Astrocyte (in vitro differentiated cells and primary cell): Measurements from ENCODE around the gene CHCHD3. TPM values are rescaled to one million over a fixed set of nuclear protein-coding genes. Genes with fewer than 3 reads are reported as not detected.

Experiments used
- DNase-seq: peaks from one replicate; pipeline ENCODE4 v3.0.0-alpha.2; 2010; ENCODE audit warnings: low read depth
- FAIRE-seq: peaks from 2 replicates; lab custom pipeline; 2011; peaks lifted over from hg19 to GRCh38; lab: Jason Lieb, UNC
- H2AFZ ChIP-seq: 2 replicates; pipeline ENCODE4 v1.6.0; 2012; ENCODE audit warnings: low read depth, low read length, inconsistent platforms
- H3K27ac ChIP-seq: 2 replicates; pipeline ENCODE4 v1.5.1; 2011; ENCODE audit warnings: low read depth, low read length, inconsistent platforms
- H3K27me3 ChIP-seq: 2 replicates; pipeline ENCODE4 v1.6.0; 2011; ENCODE audit warnings: low read length, inconsistent platforms; ENCODE audit not compliant: insufficient read depth
- H3K36me3 ChIP-seq: 2 replicates; pipeline ENCODE4 v1.5.1; 2011; ENCODE audit warnings: low read length, inconsistent platforms; ENCODE audit not compliant: insufficient read depth
- H3K4me1 ChIP-seq: 2 replicates; pipeline ENCODE4 v1.5.1; 2011; ENCODE audit warnings: low read length, inconsistent platforms; ENCODE audit not compliant: insufficient read depth
- H3K4me2 ChIP-seq: 2 replicates; pipeline ENCODE4 v1.6.0; 2012; ENCODE audit warnings: low read length, inconsistent platforms
- H3K4me3 ChIP-seq: 2 replicates; pipeline ENCODE4 v1.5.1; 2011; ENCODE audit warnings: low read depth, mild to moderate bottlenecking, low read length, inconsistent platforms; ENCODE audit not compliant: insufficient read depth
- H3K79me2 ChIP-seq: 2 replicates; pipeline ENCODE4 v1.6.0; 2012; ENCODE audit warnings: mild to moderate bottlenecking, low read length, inconsistent platforms; ENCODE audit not compliant: insufficient read depth
- H3K9ac ChIP-seq: 2 replicates; pipeline ENCODE4 v1.6.0; 2012; ENCODE audit warnings: mild to moderate bottlenecking, low read length, inconsistent platforms
- H3K9me3 ChIP-seq: 2 replicates; pipeline ENCODE4 v1.5.1; 2012; ENCODE audit warnings: low read depth, mild to moderate bottlenecking, low read length, inconsistent platforms; ENCODE audit not compliant: insufficient read depth
- H4K20me1 ChIP-seq: 2 replicates; pipeline ENCODE4 v1.6.0; 2012; ENCODE audit warnings: low read length, inconsistent platforms; ENCODE audit not compliant: insufficient read depth
- H3K27ac Mint-ChIP-seq: one replicate; pipeline ENCODE4 v1.8.0; 2021; ENCODE audit warnings: mild to moderate bottlenecking, mixed read lengths; ENCODE audit not compliant: unreplicated experiment
- H3K27me3 Mint-ChIP-seq: one replicate; pipeline ENCODE4 v1.8.0; 2021; ENCODE audit warnings: low read depth, mixed read lengths; ENCODE audit not compliant: unreplicated experiment
- H3K36me3 Mint-ChIP-seq: one replicate; pipeline ENCODE4 v1.8.0; 2021; ENCODE audit warnings: low read depth, mixed read lengths; ENCODE audit not compliant: unreplicated experiment
- H3K4me1 Mint-ChIP-seq: one replicate; pipeline ENCODE4 v1.8.0; 2021; ENCODE audit warnings: low read depth, mixed read lengths; ENCODE audit not compliant: unreplicated experiment
- H3K4me3 Mint-ChIP-seq: one replicate; pipeline ENCODE4 v1.8.0; 2021; ENCODE audit warnings: mild to moderate bottlenecking, moderate library complexity, mixed read lengths; ENCODE audit not compliant: unreplicated experiment
- H3K9me3 Mint-ChIP-seq: one replicate; pipeline ENCODE4 v1.8.0; 2021; ENCODE audit warnings: mild to moderate bottlenecking, mixed read lengths; ENCODE audit not compliant: unreplicated experiment
- CTCF ChIP-seq: IDR thresholded peaks from 2 replicates; pipeline ENCODE4 v1.5.1; 2011; ENCODE audit warnings: low read depth, mild to moderate bottlenecking, inconsistent platforms, low read length, moderate library complexity; ENCODE audit not compliant: insufficient read depth
- EZH2 ChIP-seq: IDR thresholded peaks from 2 replicates; pipeline ENCODE4 v1.6.1; 2012; ENCODE audit warnings: mild to moderate bottlenecking, low read length, inconsistent platforms; ENCODE audit not compliant: insufficient read depth
- total RNA-seq: library from RNA; stranded (reverse); gene quantifications from 2 replicates; pipeline ENCODE4 v1.2.1, GENCODE V29; 2021

The CHCHD3 gene
- total RNA-seq, 1 donor from 2014 or later: 63.1 TPM

- H4K20me1 ChIP-seq: no peaks in the 10 kb centered on the region
- peaks cover 17% of the 10 kb centered on the region for H3K27me3 Mint-ChIP-seq
- no peak overlapping the region for H3K9ac ChIP-seq
- no peak overlapping the region for H3K4me3 ChIP-seq
- H3K4me1 ChIP-seq: no peaks in the 10 kb centered on the region
- H3K9me3 ChIP-seq: no peaks in the 10 kb centered on the region
- no peaks in the 10 kb centered on the region for H3K4me1 Mint-ChIP-seq
- DNase-seq (no peak), FAIRE-seq (no peak)
- no peak overlapping the region for H3K27ac Mint-ChIP-seq
- H2AFZ ChIP-seq: no peak overlapping the region
- H3K27me3 ChIP-seq: peaks cover 3% of the 10 kb centered on the region
- no peak overlapping the region for H3K27ac ChIP-seq
- no peaks in the 10 kb centered on the region for H3K36me3 Mint-ChIP-seq
- no peak overlapping the region for H3K4me3 Mint-ChIP-seq
- TF ChIP-seq EZH2: no peak
- TF ChIP-seq CTCF: no peak
- no peaks in the 10 kb centered on the region for H3K36me3 ChIP-seq
- no peaks in the 10 kb centered on the region for H3K79me2 ChIP-seq
- no peak overlapping the region for H3K4me2 ChIP-seq
- H3K9me3 Mint-ChIP-seq: no peaks in the 10 kb centered on the region
These were observed 36.4 kb upstream of the CHCHD3 start for GRCh38 chr7:133118261-133118660.

- peaks cover 20% of the 10 kb centered on the region for H3K27me3 Mint-ChIP-seq
These were observed 35.6 kb upstream of the CHCHD3 start for GRCh38 chr7:133117452-133117851.

More at GRCh38 chr7:133117452-133117851, 35.6 kb upstream of the CHCHD3 start:
- H3K4me1 Mint-ChIP-seq: no peaks in the 10 kb centered on the region
- TF ChIP-seq EZH2: no peak
- TF ChIP-seq CTCF: no peak
- H3K4me2 ChIP-seq: no peak overlapping the region
- no peak overlapping the region for H3K9ac ChIP-seq
- H4K20me1 ChIP-seq: no peaks in the 10 kb centered on the region
- H3K9me3 Mint-ChIP-seq: no peaks in the 10 kb centered on the region
- H3K4me3 ChIP-seq: no peak overlapping the region
- no peaks in the 10 kb centered on the region for H3K36me3 Mint-ChIP-seq
- DNase-seq (no peak), FAIRE-seq (no peak)
- H3K79me2 ChIP-seq: no peaks in the 10 kb centered on the region
- H2AFZ ChIP-seq: no peak overlapping the region
- no peak overlapping the region for H3K27ac ChIP-seq
- H3K4me3 Mint-ChIP-seq: no peak overlapping the region
- H3K4me1 ChIP-seq: no peaks in the 10 kb centered on the region
- H3K27ac Mint-ChIP-seq: no peak overlapping the region
- peaks cover 8% of the 10 kb centered on the region for H3K27me3 ChIP-seq
- no peaks in the 10 kb centered on the region for H3K36me3 ChIP-seq
- H3K9me3 ChIP-seq: no peaks in the 10 kb centered on the region
